GM20431 (cell line): ENCODE measurements around the gene CDK5RAP2.

Source experiments
- in situ Hi-C: fragments of 300-500 bp; cut with MseI, MboI; formaldehyde crosslinking; loops from one replicate; pipeline ENCODE4 v1.15.0; 2020; ENCODE audit warnings: low sequenced_read_pairs; ENCODE audit not compliant: unreplicated experiment

CDK5RAP2 gene

GRCh38 chr9:120412425-120412951 lies 167.5 kb downstream of the CDK5RAP2 start:
- in situ Hi-C loops: no loop called here

- in situ Hi-C loops: no loop called here
These were observed 168.0 kb downstream of the CDK5RAP2 start for GRCh38 chr9:120411862-120412424.

- in situ Hi-C loops: no loop called here
These were observed 169.0 kb downstream of the CDK5RAP2 start for GRCh38 chr9:120410925-120411501.

GRCh38 chr9:120408680-120409258 lies 171.2 kb downstream of the CDK5RAP2 start:
- in situ Hi-C loops: no loop called here

- in situ Hi-C loops: no loop called here
These were observed 174.1 kb downstream of the CDK5RAP2 start for GRCh38 chr9:120405860-120406259.

GRCh38 chr9:120405134-120405533 lies 174.8 kb downstream of the CDK5RAP2 start:
- in situ Hi-C loops: no loop called here

GRCh38 chr9:120403543-120403856 lies 176.5 kb downstream of the CDK5RAP2 start:
- in situ Hi-C loops: no loop called here

- in situ Hi-C loops: no loop called here
These were observed 177.0 kb downstream of the CDK5RAP2 start for GRCh38 chr9:120402741-120403542.

- in situ Hi-C loops: no loop called here
These were observed 180.0 kb downstream of the CDK5RAP2 start for GRCh38 chr9:120399940-120400339.

- in situ Hi-C loops: no loop called here
These were observed 181.7 kb downstream of the CDK5RAP2 start for GRCh38 chr9:120398286-120398685.

GRCh38 chr9:120397453-120397852 lies 182.5 kb downstream of the CDK5RAP2 start:
- in situ Hi-C loops: no loop called here

- in situ Hi-C loops: no loop called here
These were observed 183.0 kb downstream of the CDK5RAP2 start for GRCh38 chr9:120396931-120397330.

- in situ Hi-C loops: no loop called here
These were observed 183.5 kb downstream of the CDK5RAP2 start for GRCh38 chr9:120396418-120396817.

- in situ Hi-C loops: no loop called here
These were observed 184.6 kb downstream of the CDK5RAP2 start for GRCh38 chr9:120395376-120395775.

- in situ Hi-C loops: no loop called here
These were observed 185.8 kb downstream of the CDK5RAP2 start for GRCh38 chr9:120394058-120394669.

- in situ Hi-C loops: no loop called here
These were observed 186.4 kb downstream of the CDK5RAP2 start for GRCh38 chr9:120393386-120394057.

GRCh38 chr9:120392711-120393110 lies 187.3 kb downstream of the CDK5RAP2 start:
- in situ Hi-C loops: no loop called here

- in situ Hi-C loops: no loop called here
These were observed 187.7 kb downstream of the CDK5RAP2 start for GRCh38 chr9:120392245-120392644.

GRCh38 chr9:120391691-120392090 lies 188.3 kb downstream of the CDK5RAP2 start:
- in situ Hi-C loops: no loop called here

- in situ Hi-C loops: no loop called here
These were observed 189.3 kb downstream of the CDK5RAP2 start for GRCh38 chr9:120390637-120391190.
